Epithelial cell of proximal tubule (primary cell): ENCODE results near the gene HFE. TPM values are rescaled to one million over a fixed set of nuclear protein-coding genes. Genes with fewer than 3 reads are reported as not detected.

ENCODE experiments used
- DNase-seq: peaks from one replicate; pipeline ENCODE4 v3.0.0-alpha.2; 2011; ENCODE audit warnings: low read depth
- H3K4me3 ChIP-seq: 2 replicates; pipeline ENCODE4 v1.5.1; 2011; ENCODE audit warnings: low read depth, mild to moderate bottlenecking, low read length
- total RNA-seq: library from RNA; depleted of rRNA; stranded (reverse); fragments of >200 nt; gene quantifications from 2 replicates; pipeline ENCODE4 v1.2.3, GENCODE V29; 2015
- TF ChIP-seq, protein P1 (sequence below): conservative IDR thresholded peaks from 2 replicates; pipeline ENCODE4 v1.5.1; 2012; ENCODE audit warnings: low read depth, mild to moderate bottlenecking, low read length

Gene HFE
- total RNA-seq, 1 donor from 2014 or later, result 5.1 TPM

DNA sequence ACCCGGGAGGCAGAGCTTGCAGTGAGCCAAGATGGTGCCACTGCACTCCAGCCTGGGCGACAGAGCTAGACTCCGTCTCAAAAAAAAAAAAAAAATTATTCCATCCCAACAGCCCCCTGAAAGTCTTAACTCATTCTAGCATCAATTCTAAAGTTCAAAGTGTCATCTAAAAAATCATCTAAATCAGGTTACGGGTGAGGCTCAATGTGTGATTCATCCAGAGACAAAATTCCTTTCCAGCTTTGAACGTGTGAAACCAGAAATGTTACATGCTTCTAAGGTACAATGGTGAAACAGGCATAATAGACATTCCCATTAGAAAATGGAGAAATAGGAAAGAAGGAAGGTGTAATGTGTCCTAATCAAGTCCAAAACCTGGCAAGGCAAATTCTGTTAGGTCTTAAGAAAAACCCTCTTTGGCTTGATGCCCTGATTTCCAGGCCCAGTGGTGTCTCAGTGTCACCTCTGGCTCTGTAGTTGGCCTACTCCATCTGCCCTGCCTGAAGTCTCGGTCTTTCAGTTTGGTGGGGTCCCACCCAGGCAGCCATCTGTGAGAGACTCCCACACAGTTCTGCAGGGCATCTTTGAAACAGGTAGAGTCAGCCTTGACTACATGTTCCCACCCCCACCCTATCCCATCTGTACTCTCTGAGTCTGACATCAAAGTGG, 43.5 kb downstream of the HFE start:
- DNase-seq, result no peak
- no peak overlapping the region for H3K4me3 ChIP-seq
- TF ChIP-seq, protein P1, sequence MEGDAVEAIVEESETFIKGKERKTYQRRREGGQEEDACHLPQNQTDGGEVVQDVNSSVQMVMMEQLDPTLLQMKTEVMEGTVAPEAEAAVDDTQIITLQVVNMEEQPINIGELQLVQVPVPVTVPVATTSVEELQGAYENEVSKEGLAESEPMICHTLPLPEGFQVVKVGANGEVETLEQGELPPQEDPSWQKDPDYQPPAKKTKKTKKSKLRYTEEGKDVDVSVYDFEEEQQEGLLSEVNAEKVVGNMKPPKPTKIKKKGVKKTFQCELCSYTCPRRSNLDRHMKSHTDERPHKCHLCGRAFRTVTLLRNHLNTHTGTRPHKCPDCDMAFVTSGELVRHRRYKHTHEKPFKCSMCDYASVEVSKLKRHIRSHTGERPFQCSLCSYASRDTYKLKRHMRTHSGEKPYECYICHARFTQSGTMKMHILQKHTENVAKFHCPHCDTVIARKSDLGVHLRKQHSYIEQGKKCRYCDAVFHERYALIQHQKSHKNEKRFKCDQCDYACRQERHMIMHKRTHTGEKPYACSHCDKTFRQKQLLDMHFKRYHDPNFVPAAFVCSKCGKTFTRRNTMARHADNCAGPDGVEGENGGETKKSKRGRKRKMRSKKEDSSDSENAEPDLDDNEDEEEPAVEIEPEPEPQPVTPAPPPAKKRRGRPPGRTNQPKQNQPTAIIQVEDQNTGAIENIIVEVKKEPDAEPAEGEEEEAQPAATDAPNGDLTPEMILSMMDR, result no peak

DNA sequence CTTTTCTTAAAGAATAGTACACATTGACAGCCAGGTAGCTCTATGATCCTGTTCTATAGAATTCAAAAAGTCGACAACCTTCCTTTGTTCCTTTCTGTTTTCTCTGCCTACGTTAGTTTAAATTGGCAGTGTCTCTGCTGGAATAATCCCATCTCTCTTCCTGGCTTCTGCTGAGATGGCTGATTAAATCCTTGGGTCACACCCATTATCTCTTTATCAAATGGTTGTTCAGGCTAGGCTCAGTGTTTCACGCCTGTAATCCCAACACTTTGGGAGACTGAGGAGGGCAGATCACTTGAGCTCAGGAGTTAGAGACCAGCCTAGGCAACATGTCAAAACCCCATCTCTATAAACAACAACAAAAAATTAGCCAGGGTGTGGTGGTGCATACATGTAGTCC, 44.4 kb downstream of the HFE start:
- no peak for DNase-seq
- no peak overlapping the region for H3K4me3 ChIP-seq
- TF ChIP-seq, protein P1, result no peak

DNA sequence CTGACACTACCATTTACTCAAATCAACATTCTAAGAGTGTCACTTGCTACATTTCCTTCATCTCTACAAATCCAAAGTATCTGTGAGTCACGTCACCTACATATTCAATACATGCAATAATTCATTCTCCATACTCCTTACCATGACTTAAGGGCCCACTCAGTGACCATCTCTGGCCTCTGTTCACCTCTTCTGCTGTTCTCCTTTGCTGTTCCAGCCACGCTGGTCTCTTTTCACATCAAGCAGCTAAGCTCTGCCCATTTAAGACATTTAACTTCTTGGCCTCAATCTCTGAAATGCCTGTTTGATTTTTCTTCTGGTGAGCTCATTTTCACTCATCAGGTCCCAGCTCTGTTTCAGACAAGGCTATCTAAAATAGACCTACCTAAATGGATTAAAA, 46.5 kb downstream of the HFE start:
- DNase-seq, result no peak
- TF ChIP-seq, protein P1, result no peak
- no peak overlapping the region for H3K4me3 ChIP-seq

DNA sequence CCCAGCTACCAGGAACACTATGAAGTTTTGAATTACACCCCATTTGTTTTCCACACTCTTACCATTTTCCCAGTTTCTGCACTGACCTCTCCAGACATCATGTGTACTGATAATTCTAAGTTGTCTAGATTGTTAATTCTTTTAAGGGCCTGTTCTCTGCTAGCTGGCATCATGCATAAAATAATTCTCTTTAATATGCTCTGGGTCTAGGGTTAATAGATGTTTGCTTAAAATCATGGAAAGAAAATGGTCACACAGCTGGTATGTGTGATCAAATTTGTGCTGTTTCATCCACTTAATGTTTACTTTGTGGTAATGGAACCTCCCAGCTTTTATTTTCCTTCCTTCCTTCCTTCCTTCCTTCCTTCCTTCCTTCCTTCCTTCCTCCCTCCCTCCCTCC, 49.1 kb downstream of the HFE start:
- DNase-seq, result no peak
- TF ChIP-seq, protein P1, result no peak
- no peak overlapping the region for H3K4me3 ChIP-seq

DNA sequence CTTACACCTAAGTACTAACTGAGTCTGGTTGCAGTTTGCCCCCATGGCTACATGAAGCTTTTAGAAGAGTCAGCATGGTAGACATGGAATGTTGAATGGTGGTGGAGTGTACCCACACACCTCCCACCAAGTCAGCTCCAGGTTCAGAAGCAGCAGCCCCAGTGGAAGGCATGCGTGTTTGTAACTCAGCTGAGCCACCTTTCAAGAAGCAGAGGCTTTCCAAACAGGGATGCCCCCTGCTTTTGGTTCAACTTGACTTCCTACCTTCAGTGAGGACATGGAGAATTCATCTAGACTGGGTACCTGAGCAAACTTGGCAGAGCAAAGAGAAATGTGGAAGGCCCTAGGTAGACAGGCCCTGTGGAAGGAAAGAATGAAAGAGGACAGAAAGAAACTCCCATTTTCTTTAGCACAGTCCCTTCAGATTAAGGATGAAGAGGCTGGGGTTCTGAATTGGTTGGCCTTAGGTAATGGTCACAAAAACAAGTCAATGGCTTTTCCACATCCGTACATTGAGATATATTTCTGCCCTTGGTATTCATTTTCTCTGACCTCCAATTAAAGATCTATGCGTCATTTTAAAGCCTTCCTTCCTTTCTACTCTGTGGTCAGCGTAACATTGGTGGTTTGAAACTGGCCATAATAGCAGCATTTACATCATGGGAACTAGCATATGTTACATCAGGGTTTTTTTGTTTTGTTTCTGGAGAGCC, 53.2 kb downstream of the HFE start:
- DNase-seq, result no peak

DNA sequence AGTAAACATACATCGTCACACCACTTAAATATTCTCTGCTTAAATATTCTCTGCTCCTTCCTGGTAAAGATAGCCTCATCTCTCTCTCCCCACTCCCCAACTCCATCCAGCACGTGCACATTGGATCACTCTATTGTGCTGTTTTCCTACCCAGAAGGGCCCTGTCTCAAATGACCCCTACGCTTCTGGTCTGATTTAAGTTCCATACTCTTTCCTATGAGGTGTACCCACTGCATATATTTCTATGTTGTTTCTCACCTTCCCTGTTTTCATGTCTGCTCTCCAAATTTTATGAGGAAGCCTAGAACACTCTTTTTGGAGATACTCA, 53.7 kb downstream of the HFE start:
- H3K4me3 ChIP-seq, result no peak overlapping the region
- TF ChIP-seq, protein P1, result no peak
- no peak for DNase-seq

More for the DNA sequence above, 53.2 kb downstream of the HFE start:
- TF ChIP-seq, protein P1, result no peak
- no peak overlapping the region for H3K4me3 ChIP-seq
